ENCODE results near the gene DCUN1D3. TPM values are rescaled to one million over a fixed set of nuclear protein-coding genes. Genes with fewer than 3 reads are reported as not detected.
"Not testable (repeated sequence)": the region's sequence is repeated elsewhere in the genome, so short reads cannot be mapped to it uniquely, and the experiment has no call there.

The DCUN1D3 gene
- total RNA-seq, 1 experiment from 2014 or later = 5.3 TPM

DNA sequence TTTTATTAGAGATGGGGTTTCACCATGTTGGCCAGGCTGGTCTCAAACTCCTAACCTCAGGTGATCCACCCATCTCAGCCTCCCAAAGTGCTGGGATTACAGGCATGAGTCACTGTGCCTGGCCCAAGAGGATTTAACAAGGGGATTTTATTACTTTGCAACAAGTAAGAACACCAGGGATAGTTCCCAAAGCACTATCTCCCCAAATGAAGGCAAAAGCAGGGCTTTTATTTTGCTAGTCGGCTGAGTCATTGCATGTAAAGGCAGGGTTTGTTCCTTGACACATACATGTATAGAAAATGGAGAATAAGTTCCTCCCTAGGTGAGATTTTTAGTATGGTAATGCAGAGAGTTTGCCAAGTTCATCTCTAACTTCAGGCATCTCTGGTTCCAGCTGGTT lies 69.8 kb downstream of the DCUN1D3 start:
- DNase-seq (ENCODE audit: low read depth) = no peak

DNA sequence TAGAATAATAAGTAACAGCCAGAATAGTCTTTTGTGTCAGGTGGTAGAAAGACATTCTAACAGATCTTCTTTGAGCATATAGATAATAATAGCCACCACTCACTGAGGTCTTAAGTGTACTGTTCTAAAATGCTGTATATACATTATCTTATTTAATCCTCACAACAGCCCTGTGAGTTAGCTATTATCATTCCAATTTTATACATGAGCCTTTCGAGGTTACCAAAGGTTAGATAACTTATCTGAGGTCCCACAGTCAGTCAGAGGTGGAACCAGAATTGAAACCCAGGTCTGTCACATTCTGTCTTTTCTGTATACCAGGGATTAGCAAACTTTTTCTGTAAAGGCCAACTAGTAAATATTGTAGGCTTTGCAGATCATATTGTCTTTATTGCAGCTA lies 70.6 kb downstream of the DCUN1D3 start:
- DNase-seq (ENCODE audit: low read depth) = no peak

DNA sequence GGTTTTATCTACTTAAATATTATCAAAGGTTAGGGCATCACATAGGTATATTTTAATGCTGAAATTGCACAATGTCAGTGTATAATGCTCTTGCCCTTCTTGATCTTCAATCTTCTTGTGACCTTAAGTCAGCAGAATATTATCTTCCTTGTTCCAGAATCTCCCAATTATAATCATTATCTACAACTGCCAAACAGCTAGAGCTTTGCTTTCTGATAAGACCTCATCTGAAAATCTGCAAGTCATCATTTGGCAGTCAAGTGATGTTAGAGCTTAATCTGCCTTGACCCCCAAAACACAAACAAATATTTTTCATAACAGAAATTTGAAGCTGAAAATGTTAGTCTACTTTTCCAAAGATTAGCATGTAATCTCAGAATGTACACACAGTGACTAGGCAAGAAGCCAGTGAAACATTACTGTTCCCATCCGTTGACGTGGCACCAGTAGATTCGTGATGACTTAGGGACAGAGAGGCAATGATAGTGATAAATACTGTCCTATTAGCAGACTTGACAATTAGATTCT lies 74.1 kb downstream of the DCUN1D3 start:
- DNase-seq (ENCODE audit: low read depth) = no peak

DNA sequence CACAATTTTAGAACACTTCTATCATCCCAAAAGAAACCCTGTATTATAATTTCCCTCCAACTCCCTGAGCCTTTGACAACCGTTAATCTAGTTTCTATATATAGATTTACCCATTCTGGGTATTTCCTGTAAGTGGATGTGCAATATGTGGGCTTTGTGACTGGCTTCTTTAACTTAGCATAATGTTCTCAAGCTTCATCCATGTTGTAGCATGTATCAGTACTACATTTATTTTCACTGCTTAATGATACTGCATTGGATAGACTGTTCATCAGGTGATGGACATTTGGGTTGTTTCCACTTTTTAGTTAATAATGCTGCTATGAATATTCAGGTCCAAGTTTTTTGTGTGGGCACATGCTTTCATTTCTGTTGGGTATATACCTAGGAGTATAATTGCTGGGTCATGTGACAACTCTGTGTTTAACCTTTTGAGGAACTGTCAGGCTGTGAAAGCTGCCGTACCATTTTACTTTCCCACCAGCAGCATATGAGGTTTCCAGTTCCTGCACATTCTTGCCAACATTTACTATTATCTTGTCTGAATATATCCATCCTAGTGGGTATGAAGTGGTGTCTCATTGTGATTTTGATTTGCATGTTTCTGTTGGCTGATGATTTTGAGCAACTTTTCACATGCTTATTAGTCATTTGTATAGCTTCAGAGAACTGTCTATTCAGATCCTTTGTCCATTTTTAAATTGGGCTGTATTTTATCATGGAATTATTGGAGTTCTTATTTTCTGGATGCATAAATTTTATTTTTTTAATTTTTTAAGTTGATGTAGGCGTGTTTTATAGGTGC lies 77.4 kb downstream of the DCUN1D3 start:
- DNase-seq (ENCODE audit: low read depth) = no peak

DNA sequence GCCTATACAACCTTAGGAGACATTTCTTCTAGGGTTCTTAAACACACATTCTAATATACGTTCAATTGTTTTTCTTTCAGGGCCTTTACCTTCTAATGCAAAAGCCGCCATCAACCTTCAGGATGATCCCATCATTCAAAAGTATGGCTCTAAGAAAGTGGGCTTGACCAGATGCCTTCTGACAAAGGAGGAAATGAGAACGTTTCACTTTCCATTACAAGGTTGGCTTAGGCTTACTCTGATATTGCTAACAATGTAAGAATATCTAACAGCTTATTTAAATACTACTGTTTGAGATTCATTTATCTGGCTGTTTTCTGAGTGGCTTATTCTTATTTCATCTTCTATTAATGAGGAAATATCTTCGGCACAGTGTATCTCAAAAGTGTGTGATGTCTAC lies 78.5 kb downstream of the DCUN1D3 start:
- DNase-seq (ENCODE audit: low read depth) = no peak

DNA sequence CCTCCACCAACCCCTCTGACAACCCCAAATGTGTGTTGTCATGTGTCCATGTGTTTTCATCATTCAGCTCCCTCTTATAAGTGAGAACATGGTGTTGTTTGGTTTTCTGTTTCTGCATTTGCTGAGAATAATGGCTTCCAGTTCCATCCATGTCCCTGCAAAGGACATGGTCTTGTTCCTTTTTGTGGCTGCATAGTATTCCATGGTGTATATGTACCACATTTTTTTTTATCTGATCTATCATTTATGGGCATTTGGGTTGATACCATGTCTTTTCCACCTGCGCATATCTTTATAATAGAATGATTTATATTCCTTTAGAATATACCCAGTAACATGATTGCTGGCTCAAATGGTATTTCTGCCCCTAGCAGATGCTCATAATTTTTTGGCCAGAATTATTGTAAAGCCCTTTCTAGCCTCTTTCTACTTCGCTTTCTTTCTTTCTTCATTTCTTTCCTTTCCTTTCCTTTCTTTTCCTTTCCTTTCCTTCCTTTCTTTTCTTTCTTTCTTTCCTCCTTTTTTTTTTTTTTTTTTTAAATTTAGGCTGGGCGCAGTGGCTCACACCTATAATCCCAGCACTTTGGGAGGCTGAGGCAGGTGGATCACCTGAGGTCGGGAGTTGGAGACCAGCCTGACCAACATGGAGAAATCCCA lies 81.1 kb downstream of the DCUN1D3 start:
- no peak for DNase-seq (ENCODE audit: low read depth)

DNA sequence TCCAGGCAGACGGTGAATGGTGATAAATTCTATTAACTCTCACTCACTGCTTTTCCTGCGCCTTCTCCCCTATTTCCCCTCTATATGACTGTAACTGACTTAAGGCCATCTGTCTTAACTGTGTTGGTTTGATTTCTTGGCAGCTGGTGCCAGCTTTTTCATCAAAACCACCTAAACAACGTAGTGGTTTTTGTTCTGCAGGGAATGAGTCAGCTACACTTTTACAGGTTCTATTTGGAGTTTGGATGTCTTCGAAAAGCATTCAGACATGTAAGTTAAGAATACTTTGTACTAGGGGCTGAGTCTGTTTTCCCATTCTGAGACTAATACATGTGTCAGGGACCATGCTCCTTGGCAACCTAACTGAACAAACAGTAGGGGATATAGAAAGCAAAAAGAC lies 85.4 kb downstream of the DCUN1D3 start:
- peak; percentile 4 for DNase-seq (ENCODE audit: low read depth)

DNA sequence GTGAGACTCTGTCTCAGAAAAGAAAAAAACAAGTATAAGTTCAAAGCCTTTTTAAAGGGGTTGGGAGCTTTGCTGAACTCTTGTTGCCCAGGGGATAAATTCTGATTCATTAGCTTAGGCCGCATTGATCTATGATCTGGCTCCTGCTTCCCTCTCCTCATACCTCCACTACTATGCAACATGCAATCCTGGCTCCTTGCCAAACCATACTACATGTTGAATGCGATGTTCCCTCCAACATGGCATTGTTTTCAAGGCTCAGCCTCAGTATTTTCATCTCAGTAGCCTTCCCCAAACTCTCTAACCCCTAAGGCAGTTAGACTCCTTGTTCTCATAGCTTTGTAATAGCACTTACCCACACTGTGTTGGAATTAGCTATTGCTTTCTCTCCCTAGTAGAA lies 87.6 kb downstream of the DCUN1D3 start:
- DNase-seq (ENCODE audit: low read depth) = no peak

DNA sequence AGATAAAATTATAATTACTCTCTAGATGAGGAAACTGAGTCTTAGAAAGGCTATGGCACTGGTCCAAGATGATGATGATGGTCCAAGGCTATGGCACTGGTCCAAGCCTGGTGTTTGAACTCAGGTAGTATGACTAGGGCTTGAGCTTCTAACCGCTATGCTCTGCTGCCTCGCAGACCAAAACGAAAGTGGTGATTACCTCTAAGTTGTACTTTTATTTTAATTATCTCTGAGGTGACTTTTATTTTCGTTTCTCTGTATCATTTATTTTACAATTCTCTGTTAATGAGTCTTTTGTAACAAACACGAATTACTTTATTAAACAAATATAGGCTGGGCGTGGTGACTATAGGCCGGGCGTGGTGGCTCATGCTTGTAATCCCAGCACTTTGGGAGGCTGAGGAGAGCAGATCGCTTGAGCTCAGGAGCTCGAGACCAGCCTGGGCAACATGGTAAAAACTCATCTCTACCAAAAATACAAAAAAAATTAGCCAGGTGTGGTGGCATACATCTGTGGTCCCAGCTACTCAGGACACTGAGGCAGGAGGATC lies 88.2 kb downstream of the DCUN1D3 start:
- DNase-seq (ENCODE audit: low read depth) = no peak

DNA sequence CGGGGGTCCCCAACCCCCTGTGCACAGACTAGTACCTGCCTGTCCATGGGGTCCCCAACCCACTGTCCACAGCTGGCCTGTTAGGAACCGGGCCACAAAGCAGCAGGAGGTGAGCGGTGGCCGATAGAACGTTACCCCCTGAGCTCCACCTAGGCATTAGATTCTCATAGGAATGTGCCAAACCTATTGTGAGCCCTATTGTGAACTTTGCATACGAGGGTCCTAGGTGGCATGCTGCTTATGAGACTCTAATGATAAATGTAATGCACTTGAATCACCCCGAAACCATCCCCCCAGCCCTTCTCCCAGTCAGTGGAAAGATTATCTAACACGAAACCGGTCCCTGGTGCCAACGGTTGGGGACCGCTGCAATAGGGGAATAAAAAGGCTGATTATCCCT lies 92.3 kb downstream of the DCUN1D3 start:
- DNase-seq (ENCODE audit: low read depth) = no peak

DNA sequence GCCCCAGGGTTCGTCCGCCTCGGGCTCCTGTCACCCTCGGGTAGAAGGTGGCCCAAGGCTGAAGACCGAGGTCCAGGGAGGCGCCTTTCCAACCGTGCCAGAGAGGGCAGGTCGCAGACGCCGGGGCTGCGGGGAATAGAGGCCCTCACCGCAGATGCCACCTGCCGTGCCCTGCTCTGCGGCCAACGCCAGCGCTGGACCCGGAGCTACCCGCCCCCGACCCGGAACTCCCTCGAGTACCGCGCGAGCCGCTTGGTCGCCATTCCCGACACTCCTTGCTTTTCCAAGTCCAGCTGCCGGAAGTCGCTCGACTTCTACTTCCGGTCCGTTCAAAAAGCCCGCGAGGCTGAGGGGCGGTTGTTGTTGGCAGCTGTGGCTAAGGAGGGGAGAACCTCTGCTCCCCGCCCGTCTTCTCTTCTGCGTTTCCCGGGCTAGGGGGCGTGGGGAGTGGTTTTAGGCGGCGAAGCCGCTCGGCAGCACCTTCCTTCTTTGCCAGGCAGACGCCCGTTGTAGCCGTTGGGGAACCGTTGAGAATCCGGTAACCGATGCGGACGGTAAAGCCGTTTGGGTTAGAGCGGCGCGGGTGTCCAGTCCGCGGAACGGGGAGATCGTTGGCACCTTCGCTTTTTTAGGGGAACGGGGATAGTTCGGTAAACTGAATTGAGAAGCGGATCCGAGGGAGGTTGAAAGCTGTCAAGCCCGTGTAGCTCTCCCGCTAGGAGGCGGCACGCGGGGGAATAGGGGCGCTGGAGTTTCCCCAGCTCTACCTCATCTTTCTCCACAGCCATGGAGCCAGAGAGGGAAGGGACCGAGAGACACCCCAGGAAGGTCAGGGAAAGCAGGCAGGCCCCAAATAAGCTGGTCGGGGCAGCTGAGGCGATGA lies 93.7 kb downstream of the DCUN1D3 start, which contains the start of the genes ERI2 and REXO5:
TSS of gene ERI2 (minus strand) at position 305 of the 883 bp plus-strand sequence. CDS start at position 263, 42 bp downstream.
TSS of gene REXO5 (plus strand) at position 360 of the 883 bp plus-strand sequence. CDS start at position 787, 427 bp downstream.
- peak; percentile 94 for DNase-seq (ENCODE audit: low read depth)

DNA sequence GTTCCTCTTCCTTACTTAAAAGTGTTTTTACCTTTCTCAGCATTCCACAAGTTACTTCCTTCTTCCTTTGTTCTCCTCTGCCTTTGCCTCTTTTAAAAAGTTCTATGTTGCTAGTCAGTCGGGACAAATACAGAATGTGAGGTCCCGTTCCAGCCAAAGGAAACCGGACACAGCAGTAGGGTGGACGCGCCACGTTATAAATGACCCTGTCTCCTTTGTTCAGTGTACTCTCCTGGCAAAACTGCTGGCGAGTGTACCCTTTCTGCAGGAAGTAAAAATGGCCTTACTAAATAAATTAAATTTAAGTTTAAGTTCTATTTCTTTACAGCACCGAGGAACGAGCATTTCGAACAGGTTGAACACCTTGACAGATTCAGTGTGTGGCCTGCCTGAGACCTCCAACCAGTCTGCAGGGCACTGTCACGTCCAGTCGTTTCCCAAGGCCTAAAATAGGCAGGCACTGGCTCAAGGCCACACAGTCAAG lies 94.4 kb downstream of the DCUN1D3 start:
- not testable (repeated sequence) for DNase-seq (ENCODE audit: low read depth)

Other genes with a start within 250 kb of the DCUN1D3 start
- not detected in 2 replicates for gene ACSM1, start 202.7 kb downstream of the DCUN1D3 start, total RNA-seq (2014; rRNA removed; shearing (Covaris generic))
- 42.0 and 49.1 TPM in 2 replicates for gene THUMPD1, start 158.5 kb downstream of the DCUN1D3 start, total RNA-seq (2014; rRNA removed; shearing (Covaris generic))
- 0.78 and 1.3 TPM in 2 replicates for gene ACSM3, start 136.3 kb downstream of the DCUN1D3 start, total RNA-seq (2014; rRNA removed; shearing (Covaris generic))
- gene ERI2, start 93.9 kb downstream of the DCUN1D3 start, total RNA-seq (2014; rRNA removed; shearing (Covaris generic)) = 29.3 and 29.7 TPM in 2 replicates
- gene REXO5, start 93.8 kb downstream of the DCUN1D3 start, total RNA-seq (2014; rRNA removed; shearing (Covaris generic)) = 8.6 and 12.5 TPM in 2 replicates
- 38.4 and 43.7 TPM in 2 replicates for gene LYRM1, start 413 bp upstream of the DCUN1D3 start, total RNA-seq (2014; rRNA removed; shearing (Covaris generic))